ENCODE data around the gene ACOX1.

DNA sequence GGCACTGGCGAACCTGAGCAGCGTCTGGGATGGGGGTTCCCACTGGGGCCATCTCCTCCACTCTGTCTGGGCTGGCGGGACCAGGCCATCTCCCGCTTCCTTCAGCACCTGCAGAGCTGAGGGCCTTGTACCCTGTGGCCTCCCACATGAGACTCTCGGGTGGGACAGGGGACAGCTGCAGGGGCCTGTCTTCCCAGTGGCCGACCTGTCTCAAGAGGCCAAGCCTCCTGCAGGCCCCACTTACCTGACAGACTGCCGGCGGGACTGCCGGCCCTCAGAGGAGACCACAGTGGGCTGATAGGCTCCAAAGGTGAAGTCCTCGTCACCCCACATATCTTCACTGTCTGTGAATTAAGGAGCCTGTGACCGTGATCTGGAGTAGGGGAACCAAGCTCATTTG lies 53.9 kb downstream of the ACOX1 start:
- TF ChIP-seq, protein P1, sequence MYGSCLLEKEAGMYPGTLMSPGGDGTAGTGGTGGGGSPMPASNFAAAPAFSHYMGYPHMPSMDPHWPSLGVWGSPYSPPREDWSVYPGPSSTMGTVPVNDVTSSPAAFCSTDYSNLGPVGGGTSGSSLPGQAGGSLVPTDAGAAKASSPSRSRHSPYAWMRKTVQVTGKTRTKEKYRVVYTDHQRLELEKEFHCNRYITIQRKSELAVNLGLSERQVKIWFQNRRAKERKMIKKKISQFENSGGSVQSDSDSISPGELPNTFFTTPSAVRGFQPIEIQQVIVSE (CRISPR knock-in tag; IDR thresholded peaks at IDR 0.05; ENCODE audit: borderline replicate concordance), result no peak
- no peak for TF ChIP-seq EMX1 (CRISPR knock-in tag; IDR thresholded peaks at IDR 0.05)
- TF ChIP-seq, protein P2, sequence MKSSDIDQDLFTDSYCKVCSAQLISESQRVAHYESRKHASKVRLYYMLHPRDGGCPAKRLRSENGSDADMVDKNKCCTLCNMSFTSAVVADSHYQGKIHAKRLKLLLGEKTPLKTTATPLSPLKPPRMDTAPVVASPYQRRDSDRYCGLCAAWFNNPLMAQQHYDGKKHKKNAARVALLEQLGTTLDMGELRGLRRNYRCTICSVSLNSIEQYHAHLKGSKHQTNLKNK (CRISPR knock-in tag; IDR thresholded peaks at IDR 0.05), result no peak
- TF ChIP-seq, protein P3, sequence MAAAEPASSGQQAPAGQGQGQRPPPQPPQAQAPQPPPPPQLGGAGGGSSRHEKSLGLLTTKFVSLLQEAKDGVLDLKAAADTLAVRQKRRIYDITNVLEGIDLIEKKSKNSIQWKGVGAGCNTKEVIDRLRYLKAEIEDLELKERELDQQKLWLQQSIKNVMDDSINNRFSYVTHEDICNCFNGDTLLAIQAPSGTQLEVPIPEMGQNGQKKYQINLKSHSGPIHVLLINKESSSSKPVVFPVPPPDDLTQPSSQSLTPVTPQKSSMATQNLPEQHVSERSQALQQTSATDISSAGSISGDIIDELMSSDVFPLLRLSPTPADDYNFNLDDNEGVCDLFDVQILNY (CRISPR knock-in tag; IDR thresholded peaks at IDR 0.05), result no peak
- TF ChIP-seq, protein P4, sequence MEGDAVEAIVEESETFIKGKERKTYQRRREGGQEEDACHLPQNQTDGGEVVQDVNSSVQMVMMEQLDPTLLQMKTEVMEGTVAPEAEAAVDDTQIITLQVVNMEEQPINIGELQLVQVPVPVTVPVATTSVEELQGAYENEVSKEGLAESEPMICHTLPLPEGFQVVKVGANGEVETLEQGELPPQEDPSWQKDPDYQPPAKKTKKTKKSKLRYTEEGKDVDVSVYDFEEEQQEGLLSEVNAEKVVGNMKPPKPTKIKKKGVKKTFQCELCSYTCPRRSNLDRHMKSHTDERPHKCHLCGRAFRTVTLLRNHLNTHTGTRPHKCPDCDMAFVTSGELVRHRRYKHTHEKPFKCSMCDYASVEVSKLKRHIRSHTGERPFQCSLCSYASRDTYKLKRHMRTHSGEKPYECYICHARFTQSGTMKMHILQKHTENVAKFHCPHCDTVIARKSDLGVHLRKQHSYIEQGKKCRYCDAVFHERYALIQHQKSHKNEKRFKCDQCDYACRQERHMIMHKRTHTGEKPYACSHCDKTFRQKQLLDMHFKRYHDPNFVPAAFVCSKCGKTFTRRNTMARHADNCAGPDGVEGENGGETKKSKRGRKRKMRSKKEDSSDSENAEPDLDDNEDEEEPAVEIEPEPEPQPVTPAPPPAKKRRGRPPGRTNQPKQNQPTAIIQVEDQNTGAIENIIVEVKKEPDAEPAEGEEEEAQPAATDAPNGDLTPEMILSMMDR (IDR thresholded peaks at IDR 0.05), result no peak
- no peak for TF ChIP-seq TEAD1 (CRISPR knock-in tag; IDR thresholded peaks at IDR 0.05)
- TF ChIP-seq IRF2 (CRISPR knock-in tag; IDR thresholded peaks at IDR 0.05; ENCODE audit: borderline replicate concordance, low read depth), result no peak
- no peak for TF ChIP-seq NFE2L1 (CRISPR knock-in tag; IDR thresholded peaks at IDR 0.05)
- no peak for TF ChIP-seq CBFB (CRISPR knock-in tag; IDR thresholded peaks at IDR 0.05; ENCODE audit: low read depth)
- TF ChIP-seq, protein P5, sequence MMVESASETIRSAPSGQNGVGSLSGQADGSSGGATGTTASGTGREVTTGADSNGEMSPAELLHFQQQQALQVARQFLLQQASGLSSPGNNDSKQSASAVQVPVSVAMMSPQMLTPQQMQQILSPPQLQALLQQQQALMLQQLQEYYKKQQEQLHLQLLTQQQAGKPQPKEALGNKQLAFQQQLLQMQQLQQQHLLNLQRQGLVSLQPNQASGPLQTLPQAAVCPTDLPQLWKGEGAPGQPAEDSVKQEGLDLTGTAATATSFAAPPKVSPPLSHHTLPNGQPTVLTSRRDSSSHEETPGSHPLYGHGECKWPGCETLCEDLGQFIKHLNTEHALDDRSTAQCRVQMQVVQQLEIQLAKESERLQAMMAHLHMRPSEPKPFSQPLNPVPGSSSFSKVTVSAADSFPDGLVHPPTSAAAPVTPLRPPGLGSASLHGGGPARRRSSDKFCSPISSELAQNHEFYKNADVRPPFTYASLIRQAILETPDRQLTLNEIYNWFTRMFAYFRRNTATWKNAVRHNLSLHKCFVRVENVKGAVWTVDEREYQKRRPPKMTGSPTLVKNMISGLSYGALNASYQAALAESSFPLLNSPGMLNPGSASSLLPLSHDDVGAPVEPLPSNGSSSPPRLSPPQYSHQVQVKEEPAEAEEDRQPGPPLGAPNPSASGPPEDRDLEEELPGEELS (CRISPR knock-in tag; IDR thresholded peaks at IDR 0.05), result no peak

Measured in WTC11 (cell line).